ENCODE results near the gene PLAC9.
A peak's percentile ranks its signal among the peaks of the same experiment; 100 is the strongest.

The PLAC9 gene

GRCh38 chr10:80186364-80187012 is 54.0 kb downstream of the PLAC9 start:
- DNase-seq: no peak

GRCh38 chr10:80187060-80187459 is 54.5 kb downstream of the PLAC9 start:
- no peak for DNase-seq

- DNase-seq: peak; percentile 77
Measured at GRCh38 chr10:80187465-80188409, 55.2 kb downstream of the PLAC9 start.

GRCh38 chr10:80188713-80189112 is 56.2 kb downstream of the PLAC9 start:
- DNase-seq: no peak

GRCh38 chr10:80191589-80192270 is 59.2 kb downstream of the PLAC9 start:
- DNase-seq: no peak

- DNase-seq: no peak
Measured at GRCh38 chr10:80192553-80192952, 60.0 kb downstream of the PLAC9 start.

DNA sequence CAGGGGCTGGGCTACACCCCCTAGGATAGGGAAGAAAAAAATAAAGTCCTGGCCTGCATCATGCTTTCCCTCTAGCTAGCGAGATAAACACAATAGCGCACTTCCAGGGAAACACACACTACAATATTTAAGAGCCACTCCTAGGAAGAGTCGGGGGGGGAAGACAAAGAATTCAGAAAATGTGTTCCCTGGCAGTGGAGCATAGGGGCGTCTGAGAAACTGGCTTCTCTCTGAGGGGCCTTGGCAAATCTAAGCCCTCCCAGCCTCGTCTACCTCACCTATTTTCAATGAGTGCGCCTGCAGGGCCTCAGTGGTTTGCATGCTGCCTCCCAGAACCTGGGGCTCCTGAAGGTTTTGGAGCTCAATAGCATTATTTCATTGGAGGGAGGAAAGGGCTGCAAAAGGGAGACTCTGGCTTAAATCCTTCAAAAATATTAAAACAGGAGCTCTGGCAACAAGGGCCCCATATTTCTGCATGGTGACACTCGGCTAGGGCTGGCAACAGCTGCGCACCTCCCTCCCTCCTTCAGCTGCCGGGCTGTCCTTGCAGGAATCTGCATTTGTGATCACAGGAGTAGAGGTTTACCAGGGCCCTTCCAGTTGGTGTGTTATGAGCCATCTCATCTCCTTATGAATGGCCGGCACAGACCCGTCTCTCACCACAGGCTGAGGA is 62.0 kb downstream of the PLAC9 start:
- DNase-seq: no peak

Measured in effector CD4-positive, alpha-beta T cell (primary cell).